GM18868 (cell line): ENCODE results near the gene BDNF.
A peak's percentile ranks its signal among the peaks of the same experiment; 100 is the strongest.

Experiments
- ATAC-seq: cut with Tn5 transposase; IDR thresholded peaks from one replicate; pipeline ENCODE4 v1.9.1; 2021; ENCODE audit warnings: mild to moderate bottlenecking, moderate library complexity; ENCODE audit not compliant: unreplicated experiment

BDNF gene

DNA sequence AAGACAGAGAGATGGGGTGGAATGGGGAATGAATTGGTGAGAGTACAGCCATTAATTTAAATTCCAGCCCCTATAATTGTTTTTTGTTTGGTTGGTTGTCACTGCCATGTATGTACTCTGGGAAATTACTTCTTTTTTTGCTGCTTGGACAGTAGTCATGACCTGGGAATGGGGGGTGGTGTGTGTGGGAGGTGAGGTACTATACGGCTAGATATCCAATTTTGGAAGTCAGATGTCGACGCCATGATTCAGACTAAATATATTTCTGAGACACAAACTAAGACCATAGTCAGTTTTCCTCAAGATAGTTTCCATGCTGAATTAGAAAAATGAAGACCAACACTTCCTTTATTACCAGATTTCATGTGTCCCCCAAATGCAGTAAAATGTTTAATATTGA lies 7.4 kb upstream of the BDNF start:
- no peak for ATAC-seq

DNA sequence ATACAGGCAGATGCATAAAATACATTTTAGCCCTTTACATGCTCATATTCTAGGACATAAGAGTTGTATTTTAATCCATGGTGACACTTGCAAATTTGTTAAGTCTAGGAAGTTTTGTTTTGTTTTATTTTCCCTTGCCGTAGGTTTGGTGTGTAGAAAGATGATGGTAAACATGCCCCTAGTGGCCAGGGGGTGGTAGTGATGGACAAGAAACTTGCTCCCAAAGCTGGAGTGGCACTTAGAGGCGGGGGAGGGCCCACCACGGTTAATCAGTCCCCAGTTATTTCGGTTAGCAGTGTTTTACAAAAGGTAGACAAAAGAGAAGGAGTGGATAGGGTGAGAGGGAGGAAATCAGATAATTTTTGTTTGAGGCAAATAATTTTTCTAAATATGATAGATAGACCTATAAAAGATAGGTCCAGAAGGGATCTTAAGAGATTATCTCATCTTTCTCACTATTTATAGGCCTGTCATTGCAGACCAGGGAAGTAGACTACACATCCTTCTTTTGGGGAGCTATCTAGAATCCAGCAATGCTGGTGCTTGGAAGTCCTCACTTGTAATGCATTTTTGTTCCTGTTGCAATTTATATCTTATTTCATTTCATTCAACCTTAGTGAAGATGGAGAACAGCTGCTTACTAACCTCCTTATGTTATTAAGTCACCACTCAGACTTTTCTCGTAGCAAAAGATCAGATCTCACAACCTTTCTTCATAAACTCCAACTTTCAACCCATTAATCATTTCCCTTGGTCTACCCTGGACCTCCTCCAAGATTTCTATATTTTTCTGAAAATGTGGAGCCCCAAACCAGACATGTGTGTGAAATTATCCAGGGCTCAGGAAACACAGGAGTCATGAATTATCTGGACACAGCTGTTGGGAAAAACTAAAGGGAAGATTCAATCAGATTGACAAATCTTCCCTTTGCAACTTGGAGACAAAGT lies 5.9 kb upstream of the BDNF start:
- ATAC-seq = peak; percentile 88

DNA sequence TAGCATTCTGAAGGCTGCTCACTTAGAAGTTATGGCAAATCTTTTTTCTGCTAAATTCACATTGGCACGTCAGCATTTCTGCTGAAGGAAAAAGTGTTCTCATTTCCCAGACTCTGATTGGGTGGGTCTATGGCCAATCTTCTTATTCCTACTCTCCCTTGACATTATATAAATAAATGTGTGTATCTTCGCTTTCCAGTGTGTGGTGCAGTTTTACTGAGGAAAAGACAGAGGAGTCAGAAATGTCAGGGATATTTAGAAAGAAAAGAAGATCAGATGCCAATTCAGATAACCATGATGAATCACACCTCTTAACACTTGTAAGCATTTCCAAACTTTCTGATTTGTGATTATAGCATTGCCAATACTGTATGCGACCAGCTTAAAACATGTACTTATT lies 3.2 kb upstream of the BDNF start:
- no peak for ATAC-seq

- ATAC-seq = no peak
These were observed 2.6 kb upstream of the BDNF start for GRCh38 chr11:27702811-27703210.

- peak; percentile 39 for ATAC-seq
These were observed 1.3 kb upstream of the BDNF start for GRCh38 chr11:27701355-27702105.

DNA sequence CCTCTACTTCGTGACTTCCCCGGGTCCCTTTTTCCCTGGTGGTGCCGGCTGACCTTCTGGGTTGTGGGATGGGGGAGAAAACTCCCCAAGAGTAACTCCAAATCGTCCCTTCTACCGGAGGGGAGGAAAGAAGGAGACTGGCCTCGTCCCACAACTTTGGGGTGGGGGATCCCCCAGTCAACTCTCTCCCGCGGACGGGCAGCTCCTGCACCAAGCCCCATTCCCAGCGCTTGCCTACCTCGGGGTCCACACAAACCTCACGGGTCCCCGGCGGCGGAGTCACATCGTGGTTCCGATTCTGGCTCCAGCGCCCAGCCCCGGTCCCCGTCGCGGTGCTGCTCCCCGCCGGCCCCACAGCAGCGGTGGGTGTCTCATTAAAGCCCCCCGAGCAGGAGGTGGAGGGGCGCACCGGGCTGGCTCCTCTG lies 317 bp downstream of the BDNF start:
- ATAC-seq = no peak

GRCh38 chr11:27699242-27699925 lies 871 bp downstream of the BDNF start:
- no peak for ATAC-seq

DNA sequence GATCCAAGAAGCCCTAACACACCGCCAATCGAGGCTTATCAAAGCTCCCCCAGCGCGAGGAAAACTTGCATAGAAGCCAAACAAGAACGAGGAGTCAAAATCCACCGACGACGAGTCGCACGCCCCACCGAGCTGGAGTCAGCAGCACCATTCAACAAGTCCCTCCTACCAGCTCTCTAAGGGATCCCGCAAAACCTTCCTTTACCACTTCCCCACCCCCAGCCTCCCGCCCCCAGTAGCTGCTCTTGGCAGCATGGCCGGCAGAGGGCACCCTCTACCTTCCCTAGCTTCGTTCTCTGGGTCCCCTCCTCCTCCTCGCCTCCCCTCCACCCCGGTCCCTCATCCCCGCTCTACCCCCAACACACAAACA lies 1.4 kb downstream of the BDNF start:
- peak; percentile 79 for ATAC-seq

GRCh38 chr11:27697679-27698275 lies 2.5 kb downstream of the BDNF start:
- no peak for ATAC-seq

DNA sequence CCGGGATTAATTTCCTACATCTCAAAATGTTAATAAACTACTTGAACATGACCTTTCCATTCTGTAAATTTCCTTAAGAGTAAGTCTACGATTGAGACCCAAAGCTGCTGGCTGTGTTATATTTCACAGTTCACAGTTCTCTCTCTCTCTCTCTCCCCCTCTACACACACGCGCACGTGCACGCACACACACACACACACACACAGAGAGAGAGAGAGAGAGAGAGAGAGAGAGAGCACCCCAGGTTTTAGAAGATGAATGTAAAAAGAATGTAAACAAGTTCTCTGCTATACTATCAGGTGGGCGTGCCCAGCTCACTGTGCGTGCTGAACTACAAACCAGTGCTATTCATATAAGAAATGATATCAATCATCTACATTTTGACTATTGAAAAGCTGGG lies 3.3 kb downstream of the BDNF start:
- no peak for ATAC-seq

GRCh38 chr11:27696115-27696514 lies 4.1 kb downstream of the BDNF start:
- ATAC-seq = no peak

GRCh38 chr11:27694992-27695391 lies 5.3 kb downstream of the BDNF start:
- ATAC-seq = no peak

- ATAC-seq = no peak
These were observed 6.9 kb downstream of the BDNF start for GRCh38 chr11:27693398-27693797.

DNA sequence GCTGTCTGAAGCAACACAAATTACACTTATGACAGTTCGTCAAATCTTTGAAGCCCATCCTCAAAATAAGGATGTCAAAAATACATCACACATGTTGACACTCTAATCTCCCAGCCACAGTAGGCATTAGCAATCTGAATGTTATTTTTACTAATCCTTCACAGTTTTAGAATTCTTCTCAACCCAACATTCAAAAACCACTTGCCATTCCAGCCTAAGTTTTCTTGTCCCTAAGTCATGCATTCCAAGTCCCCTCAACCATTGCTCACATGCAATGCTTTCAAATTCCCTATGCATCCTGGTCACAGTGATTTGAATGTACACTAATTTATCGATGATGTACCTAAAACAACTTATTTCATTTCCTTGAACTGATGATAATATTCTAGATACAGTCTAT lies 7.5 kb downstream of the BDNF start:
- no peak for ATAC-seq

DNA sequence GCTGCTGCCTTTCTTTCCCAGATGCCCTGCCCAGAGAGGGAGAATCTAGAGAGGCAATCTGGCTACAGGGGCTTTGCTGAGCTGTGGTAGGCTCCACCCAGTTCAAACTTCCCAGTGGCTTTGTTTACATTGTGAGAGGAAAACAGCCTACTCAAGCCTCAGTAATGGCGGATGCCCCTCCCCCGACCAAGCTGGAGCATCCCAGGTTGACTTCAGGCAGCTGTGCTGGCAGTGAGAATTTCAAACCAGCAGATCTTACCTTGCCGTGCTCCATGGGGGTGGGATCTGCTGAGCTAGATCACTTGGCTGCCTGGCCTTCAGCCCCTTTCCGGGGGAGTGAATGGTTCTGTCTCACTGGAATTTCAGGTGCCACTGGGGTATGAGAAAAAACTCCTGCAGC lies 12.2 kb downstream of the BDNF start:
- no peak for ATAC-seq

- no peak for ATAC-seq
These were observed 18.6 kb downstream of the BDNF start for GRCh38 chr11:27681664-27682063.

DNA sequence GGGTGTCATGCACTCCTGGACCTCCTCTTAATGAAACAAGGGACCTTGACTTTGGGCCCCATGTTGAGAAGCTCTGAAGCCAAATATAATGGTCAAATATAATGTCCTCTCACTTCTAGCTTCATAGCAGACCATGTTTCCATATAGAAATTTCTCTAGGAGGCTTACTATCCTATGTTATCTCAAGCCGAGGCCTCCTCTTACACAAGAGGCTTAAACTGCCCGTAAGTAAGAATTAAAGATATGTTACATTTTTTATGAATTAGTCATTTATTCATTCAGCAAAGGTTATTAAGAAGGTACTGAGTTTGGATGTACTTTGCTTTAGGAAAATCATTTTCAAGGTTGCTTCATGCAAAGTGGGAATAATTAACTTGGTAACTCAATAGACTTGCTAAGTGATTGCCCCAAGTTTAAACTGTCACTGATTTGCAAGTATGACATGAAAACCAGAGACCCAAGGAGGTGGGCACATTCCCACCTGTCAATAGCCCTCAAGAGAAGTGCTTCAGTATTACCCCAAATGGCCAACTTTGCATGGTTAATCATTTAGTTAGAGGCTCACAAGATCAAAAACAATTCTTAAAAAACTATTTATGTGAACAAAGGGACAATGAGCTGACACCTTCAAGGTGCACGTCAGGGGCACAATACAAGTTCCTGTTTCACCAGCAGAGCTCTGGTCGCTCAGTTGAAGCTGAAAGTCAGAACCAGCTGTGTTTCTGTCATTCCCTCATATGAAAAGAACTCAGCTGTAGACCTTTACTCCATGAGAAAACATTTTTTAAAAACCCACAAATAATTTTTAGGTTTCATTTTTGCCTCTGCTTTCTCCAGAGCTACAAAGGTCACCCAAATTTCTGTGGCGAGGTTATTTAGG lies 20.9 kb downstream of the BDNF start:
- ATAC-seq = no peak

GRCh38 chr11:27678242-27678641 lies 22.0 kb downstream of the BDNF start:
- ATAC-seq = no peak

- ATAC-seq = no peak
These were observed 23.1 kb downstream of the BDNF start for GRCh38 chr11:27677108-27677507.

- no peak for ATAC-seq
These were observed 26.1 kb downstream of the BDNF start for GRCh38 chr11:27673979-27674663.
